Panc1 (cell line): ENCODE measurements around the gene FSD1L. TPM values are rescaled to one million over a fixed set of nuclear protein-coding genes. Genes with fewer than 3 reads are reported as not detected.

Experiments
- ATAC-seq: fragments of 200-7000 bp; cut with Tn5 transposase; 2 replicates; pipeline ENCODE4 v1.9.1; 2020; ENCODE audit warnings: mild to moderate bottlenecking, moderate library complexity
- BruUV-seq: library from RNA; stranded (reverse); fragments of 400-500 nt; replicated peaks from 2 replicates; lab custom pipeline; 2021; lab: Mats Ljungman, UMichigan
- CTCF ChIA-PET: fragments of 300-600 bp; sonication (Branson Sonifier 250); formaldehyde crosslinking; loops from one replicate; lab custom pipeline; 2022; ENCODE audit warnings: antibody characterized with exemption; lab: Charles Lee
- POLR2A ChIA-PET: fragments of 300-600 bp; sonication (Branson Sonifier 250); formaldehyde crosslinking; loops from one replicate; lab custom pipeline; 2022; ENCODE audit warnings: antibody characterized with exemption; lab: Charles Lee
- DNase-seq: peaks from one replicate; pipeline ENCODE4 v3.0.0-alpha.2; 2010; ENCODE audit warnings: low read depth, low spot score
- H3K27ac ChIP-seq: 2 replicates; pipeline ENCODE4 v1.5.1; 2011; ENCODE audit warnings: mild to moderate bottlenecking, low read length, inconsistent platforms
- H3K27me3 ChIP-seq: fragments of 200-500 bp; sonication (Bioruptor generic); 2 replicates; pipeline ENCODE4 v1.6.0; 2014; ENCODE audit warnings: low read length, inconsistent platforms; ENCODE audit not compliant: control insufficient read depth, insufficient read depth
- H3K36me3 ChIP-seq: fragments of 200-500 bp; sonication (Bioruptor generic); 2 replicates; pipeline ENCODE4 v1.5.1; 2014; ENCODE audit warnings: inconsistent platforms, mild to moderate bottlenecking, low read length, moderate library complexity; ENCODE audit not compliant: control insufficient read depth, insufficient read depth
- H3K4me1 ChIP-seq: 2 replicates; pipeline ENCODE4 v1.5.1; 2011; ENCODE audit warnings: inconsistent platforms, mild to moderate bottlenecking, low read length, moderate library complexity; ENCODE audit not compliant: control insufficient read depth, insufficient read depth
- H3K4me3 ChIP-seq, 2 experiments: 2 replicates each; pipeline ENCODE4 v1.5.1; 2011 to 2012; ENCODE audit warnings: low read depth in 2 of 2, low read length in 2 of 2, mild to moderate bottlenecking in 2 of 2, inconsistent platforms in 1 of 2, moderate library complexity in 1 of 2
- H3K9me3 ChIP-seq: fragments of 200-500 bp; sonication (Bioruptor generic); 2 replicates; pipeline ENCODE4 v1.5.1; 2014; ENCODE audit warnings: low read depth, mild to moderate bottlenecking, inconsistent platforms, low read length, moderate library complexity; ENCODE audit not compliant: control insufficient read depth, insufficient read depth
- CTCF ChIP-seq: fragments of 450-650 bp; IDR thresholded peaks from 2 replicates; pipeline ENCODE4 v1.5.1; 2017; ENCODE audit warnings: mild to moderate bottlenecking
- POLR2AphosphoS5 ChIP-seq: IDR thresholded peaks from 2 replicates; pipeline ENCODE4 v1.6.1; 2012; ENCODE audit warnings: mild to moderate bottlenecking, low read depth, low read length, moderate library complexity
- SIN3A ChIP-seq: IDR thresholded peaks from 2 replicates; pipeline ENCODE4 v1.6.1; 2012; ENCODE audit warnings: low read depth, mild to moderate bottlenecking, low read length, moderate library complexity, borderline replicate concordance; ENCODE audit not compliant: insufficient read depth
- TCF7L2 ChIP-seq: IDR thresholded peaks from 2 replicates; pipeline ENCODE4 v1.6.1; 2011; ENCODE audit warnings: mild to moderate bottlenecking, low read depth, low read length, inconsistent platforms
- in situ Hi-C: cut with HindIII; loops from 2 replicates; pipeline ENCODE4 v1.10.0; 2016; ENCODE audit warnings: low sequenced_read_pairs, low pct_unique_long_range_greater_than_20kb
- intact Hi-C: fragments of 100-400 bp; cut with micrococcal nuclease; formaldehyde crosslinking; loops from one replicate; pipeline ENCODE4 v1.10.0; 2022; ENCODE audit not compliant: unreplicated experiment
- total RNA-seq: library from RNA; stranded (reverse); gene quantifications from one replicate; pipeline ENCODE4 v1.2.1, GENCODE V29; 2021; ENCODE audit not compliant: unreplicated experiment
- TF ChIP-seq, protein P1 (sequence below), 2 experiments: IDR thresholded peaks; 2 replicates each; pipeline ENCODE4 v1.6.1; 2011 to 2012; ENCODE audit warnings: low read depth in 2 of 2, control low read depth in 1 of 2, low read length in 1 of 2, mild to moderate bottlenecking in 1 of 2, moderate library complexity in 1 of 2; ENCODE audit not compliant: insufficient read depth in 1 of 2

The FSD1L gene
- total RNA-seq, 1 experiment from 2014 or later = 5.1 TPM

DNA sequence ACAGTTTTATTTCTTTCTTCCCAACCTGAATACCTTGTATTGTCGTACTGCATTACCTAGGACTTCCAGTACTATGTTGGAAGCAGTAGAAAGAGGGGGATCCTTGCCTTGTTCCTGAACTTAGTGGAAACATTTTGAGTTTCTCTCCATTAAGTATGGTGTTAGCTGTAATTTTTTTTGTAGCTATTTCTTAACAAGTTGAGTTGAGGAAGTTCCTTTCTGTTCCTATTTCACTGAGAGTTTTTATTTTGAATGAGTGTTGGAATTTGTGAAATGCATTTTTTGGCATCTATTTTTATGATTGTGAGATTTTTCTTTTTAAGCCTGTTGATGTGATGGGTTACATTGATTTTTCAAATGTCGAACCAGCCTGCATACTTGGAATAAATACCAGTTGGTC lies 49.0 kb downstream of the FSD1L start:
- CTCF ChIA-PET = no interaction called here
- TF ChIP-seq TCF7L2 (no peak), CTCF (no peak), POLR2AphosphoS5 (no peak), SIN3A (no peak)
- TF ChIP-seq, protein P1, sequence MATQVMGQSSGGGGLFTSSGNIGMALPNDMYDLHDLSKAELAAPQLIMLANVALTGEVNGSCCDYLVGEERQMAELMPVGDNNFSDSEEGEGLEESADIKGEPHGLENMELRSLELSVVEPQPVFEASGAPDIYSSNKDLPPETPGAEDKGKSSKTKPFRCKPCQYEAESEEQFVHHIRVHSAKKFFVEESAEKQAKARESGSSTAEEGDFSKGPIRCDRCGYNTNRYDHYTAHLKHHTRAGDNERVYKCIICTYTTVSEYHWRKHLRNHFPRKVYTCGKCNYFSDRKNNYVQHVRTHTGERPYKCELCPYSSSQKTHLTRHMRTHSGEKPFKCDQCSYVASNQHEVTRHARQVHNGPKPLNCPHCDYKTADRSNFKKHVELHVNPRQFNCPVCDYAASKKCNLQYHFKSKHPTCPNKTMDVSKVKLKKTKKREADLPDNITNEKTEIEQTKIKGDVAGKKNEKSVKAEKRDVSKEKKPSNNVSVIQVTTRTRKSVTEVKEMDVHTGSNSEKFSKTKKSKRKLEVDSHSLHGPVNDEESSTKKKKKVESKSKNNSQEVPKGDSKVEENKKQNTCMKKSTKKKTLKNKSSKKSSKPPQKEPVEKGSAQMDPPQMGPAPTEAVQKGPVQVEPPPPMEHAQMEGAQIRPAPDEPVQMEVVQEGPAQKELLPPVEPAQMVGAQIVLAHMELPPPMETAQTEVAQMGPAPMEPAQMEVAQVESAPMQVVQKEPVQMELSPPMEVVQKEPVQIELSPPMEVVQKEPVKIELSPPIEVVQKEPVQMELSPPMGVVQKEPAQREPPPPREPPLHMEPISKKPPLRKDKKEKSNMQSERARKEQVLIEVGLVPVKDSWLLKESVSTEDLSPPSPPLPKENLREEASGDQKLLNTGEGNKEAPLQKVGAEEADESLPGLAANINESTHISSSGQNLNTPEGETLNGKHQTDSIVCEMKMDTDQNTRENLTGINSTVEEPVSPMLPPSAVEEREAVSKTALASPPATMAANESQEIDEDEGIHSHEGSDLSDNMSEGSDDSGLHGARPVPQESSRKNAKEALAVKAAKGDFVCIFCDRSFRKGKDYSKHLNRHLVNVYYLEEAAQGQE (IDR thresholded peaks at IDR 0.05; ENCODE audit: insufficient read depth in 1 of 2, low read depth in 2 of 2, low read length in 1 of 2) = no peak

GRCh38 chr9:105497704-105498103 lies 49.9 kb downstream of the FSD1L start:
- no TSS peak for BruUV-seq
- no peak overlapping the region for H3K27ac ChIP-seq
- ChIA-PET POLR2A (no interaction called here), CTCF (no interaction called here)
- H3K36me3 ChIP-seq = no peaks in the 10 kb centered on the region
- no peaks in the 10 kb centered on the region for H3K27me3 ChIP-seq
- ATAC-seq (no peak), DNase-seq (no peak)
- no peak overlapping the region for H3K4me3 ChIP-seq
- H3K9me3 ChIP-seq = no peaks in the 10 kb centered on the region
- H3K4me1 ChIP-seq = no peaks in the 10 kb centered on the region
- intact Hi-C loops (no loop called here), in situ Hi-C loops (no loop called here)
- TF ChIP-seq SIN3A = no peak
- TF ChIP-seq CTCF = no peak
- no peak for TF ChIP-seq TCF7L2
- TF ChIP-seq, protein P1 (IDR thresholded peaks at IDR 0.05; ENCODE audit: insufficient read depth in 1 of 2, low read depth in 2 of 2, low read length in 1 of 2) = no peak
- no peak for TF ChIP-seq POLR2AphosphoS5

More for the DNA sequence above, 49.0 kb downstream of the FSD1L start:
- ATAC-seq = no peak
- no peaks in the 10 kb centered on the region for H3K9me3 ChIP-seq
- POLR2A ChIA-PET = interaction anchor here (1.0 kb wide), 1 partner anchor 9 kb away, joined by 16 read pairs; no protein-coding TSS in a partner anchor
- no peaks in the 10 kb centered on the region for H3K27me3 ChIP-seq
- no TSS peak for BruUV-seq
- no peak for DNase-seq
- H3K36me3 ChIP-seq = no peaks in the 10 kb centered on the region
- H3K27ac ChIP-seq = no peak overlapping the region
- no peak overlapping the region for H3K4me3 ChIP-seq
- intact Hi-C loops (no loop called here), in situ Hi-C loops (no loop called here)
- H3K4me1 ChIP-seq = no peaks in the 10 kb centered on the region
